IMR-90 (cell line): ENCODE measurements around the gene EIF4G3. TPM values are rescaled to one million over a fixed set of nuclear protein-coding genes. Genes with fewer than 3 reads are reported as not detected.
"Not testable (repeated sequence)": the region's sequence is repeated elsewhere in the genome, so short reads cannot be mapped to it uniquely, and the experiment has no call there.

ENCODE experiments used
- ATAC-seq: fragments of 200-7000 bp; cut with Tn5 transposase; 2 replicates; pipeline ENCODE4 v1.9.1; 2020; ENCODE audit warnings: low read depth, mild to moderate bottlenecking, moderate library complexity
- BruUV-seq: library from RNA; stranded (reverse); fragments of 400-500 nt; replicated peaks from 2 replicates; lab custom pipeline; 2021; lab: Mats Ljungman, UMichigan
- CTCF ChIA-PET: fragments of 300-600 bp; formaldehyde crosslinking; extraction: SDS; loops from one replicate; lab custom pipeline; 2021; ENCODE audit warnings: antibody characterized with exemption; lab: Yijun Ruan, JAX
- POLR2A ChIA-PET: fragments of 300-600 bp; sonication (Branson Sonifier 250); formaldehyde crosslinking; loops from one replicate; lab custom pipeline; 2022; ENCODE audit warnings: antibody characterized with exemption; ENCODE audit not compliant: unreplicated experiment; lab: Charles Lee
- DNase-seq: peaks from one replicate; pipeline ENCODE4 v3.0.0; 2013
- H2AFZ ChIP-seq: replicated peaks from 2 replicates; pipeline ENCODE3; 2013; ENCODE audit warnings: low read length, mild to moderate bottlenecking; ENCODE audit not compliant: poor library complexity
- H2AK5ac ChIP-seq: 2 replicates; pipeline ENCODE4 v1.6.1; 2013; ENCODE audit warnings: low read depth, low read length, inconsistent platforms
- H2AK9ac ChIP-seq: replicated peaks from 2 replicates; pipeline ENCODE3; 2013; ENCODE audit warnings: mild to moderate bottlenecking, low read depth, low read length, moderate library complexity; ENCODE audit not compliant: poor library complexity
- H2BK120ac ChIP-seq: 2 replicates; pipeline ENCODE4 v1.6.1; 2013; ENCODE audit warnings: low read depth, low read length, inconsistent platforms
- H2BK15ac ChIP-seq: 3 replicates; pipeline ENCODE4 v1.6.1; 2013; ENCODE audit warnings: low read depth, low read length, inconsistent platforms
- H2BK20ac ChIP-seq: 2 replicates; pipeline ENCODE4 v1.6.1; 2013; ENCODE audit warnings: low read depth, mild to moderate bottlenecking, inconsistent platforms, low read length, moderate library complexity
- H2BK5ac ChIP-seq: 2 replicates; pipeline ENCODE4 v1.6.1; 2013; ENCODE audit warnings: mild to moderate bottlenecking, low read depth, low read length, inconsistent platforms; ENCODE audit not compliant: poor library complexity, severe bottlenecking
- H3K14ac ChIP-seq: replicated peaks from 2 replicates; pipeline ENCODE4 v1.6.1; 2013; ENCODE audit warnings: low read depth, low read length, inconsistent platforms
- H3K18ac ChIP-seq: 2 replicates; pipeline ENCODE4 v1.6.1; 2013; ENCODE audit warnings: low read depth, low read length, control low read depth
- H3K23ac ChIP-seq: 2 replicates; pipeline ENCODE4 v1.6.1; 2013; ENCODE audit warnings: low read depth, low read length, inconsistent platforms
- H3K27ac ChIP-seq: 2 replicates; pipeline ENCODE4 v1.5.1; 2013; ENCODE audit warnings: mild to moderate bottlenecking, control low read depth, low read length; ENCODE audit not compliant: insufficient read depth
- H3K27me3 ChIP-seq: 2 replicates; pipeline ENCODE4 v1.6.1; 2013; ENCODE audit warnings: low read length; ENCODE audit not compliant: control insufficient read depth, insufficient read depth
- H3K36me3 ChIP-seq: 2 replicates; pipeline ENCODE4 v1.6.1; 2013; ENCODE audit warnings: low read length, mixed read lengths; ENCODE audit not compliant: control insufficient read depth, insufficient read depth
- H3K4ac ChIP-seq: 2 replicates; pipeline ENCODE4 v1.6.1; 2013; ENCODE audit warnings: low read depth, low read length, inconsistent platforms
- H3K4me1 ChIP-seq: 2 replicates; pipeline ENCODE4 v1.6.1; 2013; ENCODE audit warnings: low read length, mixed read lengths; ENCODE audit not compliant: control insufficient read depth, insufficient read depth
- H3K4me2 ChIP-seq: 2 replicates; pipeline ENCODE4 v1.6.1; 2013; ENCODE audit warnings: low read depth, mild to moderate bottlenecking, control low read depth, low read length, moderate library complexity
- H3K4me3 ChIP-seq: 2 replicates; pipeline ENCODE4 v1.5.1; 2013; ENCODE audit warnings: low read depth, mild to moderate bottlenecking, control low read depth, low read length, moderate library complexity; ENCODE audit not compliant: insufficient read depth
- H3K56ac ChIP-seq: 2 replicates; pipeline ENCODE4 v1.6.1; 2013; ENCODE audit warnings: low read length, inconsistent platforms; ENCODE audit not compliant: insufficient read depth; ENCODE audit errors: extremely low read depth
- H3K79me1 ChIP-seq, 2 experiments: 2 replicates each; pipeline ENCODE4 v1.6.1; 2013; ENCODE audit warnings: low read length in 2 of 2, inconsistent platforms in 1 of 2, low read depth in 1 of 2
- H3K9ac ChIP-seq: 2 replicates; pipeline ENCODE4 v1.6.1; 2013; ENCODE audit warnings: low read depth, low read length, control low read depth
- H3K9me1 ChIP-seq: 2 replicates; pipeline ENCODE4 v1.6.1; 2013; ENCODE audit warnings: low read length, inconsistent platforms; ENCODE audit not compliant: insufficient read depth
- H3K9me3 ChIP-seq: 2 replicates; pipeline ENCODE4 v1.6.1; 2013; ENCODE audit warnings: low read length; ENCODE audit not compliant: control insufficient read depth, insufficient read depth
- H4K20me1 ChIP-seq: 2 replicates; pipeline ENCODE4 v1.6.1; 2013; ENCODE audit warnings: low read length, inconsistent platforms; ENCODE audit not compliant: insufficient read depth
- H4K5ac ChIP-seq: 2 replicates; pipeline ENCODE4 v1.6.1; 2013; ENCODE audit warnings: mild to moderate bottlenecking, low read depth, low read length, control low read depth
- H4K8ac ChIP-seq, 2 experiments: 2 replicates each; pipeline ENCODE4 v1.6.1; 2013; ENCODE audit warnings: low read depth in 2 of 2, low read length in 2 of 2, control low read depth in 1 of 2, inconsistent platforms in 1 of 2
- H4K91ac ChIP-seq: 2 replicates; pipeline ENCODE4 v1.6.1; 2013; ENCODE audit warnings: low read depth, low read length, inconsistent platforms; ENCODE audit not compliant: insufficient read depth
- WGBS, 2 experiments: methylation state at CpG; one replicate each; pipeline versions ENCODE4 v1.1.5 to v1.1.7; 2013; ENCODE audit warnings: missing lambda C conversion rate in 2 of 2; ENCODE audit not compliant: insufficient read length in 1 of 2; ENCODE audit errors: extremely low coverage in 2 of 2; 5-methylcytosine and 5-hydroxymethylcytosine counted together
- dilution Hi-C: fragments of 300-500 bp; cut with HindIII; formaldehyde crosslinking; loops from one replicate; pipeline ENCODE4 v1.14.3; 2018; ENCODE audit warnings: low sequenced_read_pairs; ENCODE audit not compliant: unreplicated experiment
- in situ Hi-C: fragments of 300-500 bp; cut with MboI; formaldehyde crosslinking; loops from 3 replicates; pipeline ENCODE4 v1.14.3; 2019; ENCODE audit warnings: low sequenced_read_pairs, inconsistent platforms, mixed read lengths
- intact Hi-C: fragments of 100-400 bp; cut with micrococcal nuclease; formaldehyde crosslinking; loops from 2 replicates; pipeline ENCODE4 v1.10.0; 2022
- polyA plus RNA-seq, 3 experiments: library from polyadenylated mRNA; depleted of rRNA; stranded (reverse); fragments of >200 nt; gene quantifications; 2 replicates each; pipeline ENCODE4 v1.2.3, GENCODE V29; 2012; ENCODE audit warnings: low replicate concordance in 1 of 3
- total RNA-seq: library from RNA; depleted of rRNA; stranded (reverse); fragments of >200 nt; gene quantifications from 2 replicates; pipeline ENCODE4 v1.2.3, GENCODE V29; 2012

The EIF4G3 gene
- total and polyA plus RNA-seq, 2 of the 4 experiments (the other 2 are of a cell fraction): 25.8 to 49.2 TPM

DNA sequence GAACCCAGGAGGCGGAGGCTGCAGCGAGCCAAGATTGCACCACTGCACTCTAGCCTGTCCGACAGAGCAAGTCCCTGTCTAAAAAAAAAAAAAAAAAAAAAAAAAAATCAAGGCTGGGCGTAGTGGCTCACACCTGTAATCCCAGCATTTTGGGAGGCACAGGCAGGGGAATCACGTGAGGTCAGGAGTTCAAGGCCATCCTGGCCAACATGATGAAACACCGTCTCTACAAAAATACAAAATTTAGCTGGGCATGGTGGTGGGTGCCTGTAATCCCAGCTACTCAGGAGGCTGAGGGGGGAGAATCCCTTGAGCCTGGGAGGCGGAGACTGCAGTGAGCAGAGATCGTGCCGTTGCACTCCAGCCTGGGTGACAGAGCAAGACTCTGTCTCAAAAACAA is 387.1 kb downstream of the EIF4G3 start:
- H3K18ac ChIP-seq, H3K9me3 ChIP-seq, H2BK5ac ChIP-seq, H3K27me3 ChIP-seq, H2BK120ac ChIP-seq, ATAC-seq, H2BK20ac ChIP-seq, H3K4me2 ChIP-seq, H4K91ac ChIP-seq, H3K14ac ChIP-seq, H2AFZ ChIP-seq, H3K56ac ChIP-seq, H3K36me3 ChIP-seq, H3K27ac ChIP-seq, dilution Hi-C loops, CTCF ChIA-PET, H3K9me1 ChIP-seq, H2AK5ac ChIP-seq, H2BK15ac ChIP-seq, H4K5ac ChIP-seq, H3K4me3 ChIP-seq, H3K4ac ChIP-seq, H3K4me1 ChIP-seq, H3K23ac ChIP-seq, H3K9ac ChIP-seq, POLR2A ChIA-PET, BruUV-seq, H4K8ac ChIP-seq, H2AK9ac ChIP-seq, DNase-seq: not testable (repeated sequence)
- in situ Hi-C loops: loop anchor here (10.0 kb wide), 1 partner anchor 405 kb away; no protein-coding TSS in a partner anchor
- Histone ChIP-seq H3K79me1 (peaks cover 3 to 20% of the 10 kb centered on the region in 2 experiments; a peak in 3 of 4 replicates), H4K20me1 (peaks cover 19% of the 10 kb centered on the region)
- intact Hi-C loops: loop anchor here (10.0 kb wide), 1 partner anchor 285 kb away; no protein-coding TSS in a partner anchor
- no CpG with 5 or more reads among the region's 9 CpGs for WGBS, 2 experiments
